ENCODE measurements around the gene HSFX1.
"Not testable (repeated sequence)": the region's sequence is repeated elsewhere in the genome, so short reads cannot be mapped to it uniquely, and the experiment has no call there.

HSFX1 gene, protein sequence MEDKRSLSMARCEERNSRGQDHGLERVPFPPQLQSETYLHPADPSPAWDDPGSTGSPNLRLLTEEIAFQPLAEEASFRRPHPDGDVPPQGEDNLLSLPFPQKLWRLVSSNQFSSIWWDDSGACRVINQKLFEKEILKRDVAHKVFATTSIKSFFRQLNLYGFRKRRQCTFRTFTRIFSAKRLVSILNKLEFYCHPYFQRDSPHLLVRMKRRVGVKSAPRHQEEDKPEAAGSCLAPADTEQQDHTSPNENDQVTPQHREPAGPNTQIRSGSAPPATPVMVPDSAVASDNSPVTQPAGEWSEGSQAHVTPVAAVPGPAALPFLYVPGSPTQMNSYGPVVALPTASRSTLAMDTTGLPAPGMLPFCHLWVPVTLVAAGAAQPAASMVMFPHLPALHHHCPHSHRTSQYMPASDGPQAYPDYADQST

DNA sequence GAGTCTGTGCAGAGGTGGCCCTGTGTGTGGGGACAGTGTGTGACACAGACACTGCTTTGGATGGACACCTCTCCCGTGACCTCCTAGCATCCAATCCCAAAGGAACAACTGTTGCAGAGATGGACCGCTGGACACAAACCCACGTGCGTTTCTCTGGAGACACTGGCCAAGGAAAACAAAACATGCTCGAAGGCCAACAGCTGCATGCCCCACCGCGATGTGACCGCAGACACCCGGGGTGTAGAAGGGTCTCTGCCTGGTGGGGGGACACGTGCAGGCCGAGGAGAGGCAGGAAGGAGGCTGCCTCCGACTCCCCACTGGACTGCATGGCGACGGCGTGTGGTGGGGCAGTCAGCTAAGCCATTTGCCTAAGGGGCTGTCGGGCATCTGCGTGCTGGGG lies at the start of gene HSFX1:
Gene HSFX1, plus strand, starts transcription at position 301 of the 400 bp plus-strand sequence. CDS start 614 bp downstream, outside the sequence.
- DNase-seq = not testable (repeated sequence)

DNA sequence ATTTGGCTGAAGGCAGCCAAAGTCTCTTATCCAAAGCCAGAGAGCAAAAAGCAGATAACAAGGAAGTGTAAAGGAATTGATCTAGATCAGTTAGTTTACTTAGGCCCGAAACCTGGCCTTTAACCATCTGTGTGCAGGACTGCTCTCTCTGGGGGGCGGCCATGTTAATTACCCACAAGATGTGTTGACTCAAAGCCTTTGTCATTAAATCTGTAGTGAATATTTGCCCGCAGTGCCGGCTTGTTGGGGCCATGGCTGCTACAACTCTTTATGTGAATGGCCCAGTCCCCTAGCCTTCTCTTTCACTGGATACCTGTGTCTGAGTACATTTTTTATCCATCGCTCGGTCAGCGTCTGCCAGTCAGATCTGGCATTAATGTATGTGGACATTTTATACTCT lies 46.6 kb upstream of the HSFX1 start:
- not testable (repeated sequence) for DNase-seq

DNA sequence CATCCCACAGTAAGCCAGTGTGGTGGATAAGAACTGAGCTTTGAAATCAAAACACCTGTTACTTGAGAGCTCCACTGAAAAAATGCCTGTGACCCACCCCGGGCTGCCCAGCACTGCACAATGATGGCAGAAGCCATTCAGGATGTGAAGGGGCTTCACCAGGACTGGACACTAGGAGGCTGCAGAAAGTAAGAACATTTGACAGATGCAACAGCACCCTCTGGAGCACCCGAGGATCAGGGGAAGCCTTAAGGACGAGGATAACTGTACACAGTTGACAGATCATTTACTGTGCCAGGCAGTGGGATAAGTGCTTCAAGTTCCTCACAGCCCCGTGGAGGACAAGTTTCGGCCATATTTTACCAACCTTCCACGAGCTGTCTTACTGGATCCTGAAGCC lies 31.6 kb upstream of the HSFX1 start:
- DNase-seq = not testable (repeated sequence)

DNA sequence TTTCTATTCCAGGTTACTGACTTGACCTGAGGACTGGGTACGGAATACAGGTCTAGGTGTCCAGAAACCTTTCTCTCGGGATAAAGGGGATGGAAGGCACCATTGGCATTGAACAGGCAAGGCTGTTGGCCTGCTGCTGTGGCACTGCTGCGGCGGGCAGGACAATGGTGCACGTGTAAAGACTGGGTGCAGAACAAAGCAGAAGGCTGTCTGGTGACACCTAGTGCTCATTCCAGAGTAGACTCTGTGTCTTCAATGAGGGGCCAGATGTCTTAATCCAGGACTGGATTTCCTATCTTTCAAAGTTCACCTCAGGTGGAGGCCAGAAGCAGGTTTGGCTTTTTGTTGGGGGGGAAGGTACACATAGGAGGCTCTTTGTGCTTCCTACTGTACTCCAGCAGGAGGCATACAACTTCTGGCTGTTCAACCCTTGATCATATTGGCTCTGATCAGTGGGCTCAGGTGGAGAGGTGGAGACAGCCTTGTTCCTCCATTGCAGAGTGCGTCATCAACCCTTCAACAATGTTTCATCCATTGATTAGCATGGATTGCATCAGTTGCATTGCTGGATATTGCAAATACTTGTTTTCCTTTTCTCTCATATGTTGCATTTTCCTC lies 27.4 kb upstream of the HSFX1 start:
- not testable (repeated sequence) for DNase-seq

DNA sequence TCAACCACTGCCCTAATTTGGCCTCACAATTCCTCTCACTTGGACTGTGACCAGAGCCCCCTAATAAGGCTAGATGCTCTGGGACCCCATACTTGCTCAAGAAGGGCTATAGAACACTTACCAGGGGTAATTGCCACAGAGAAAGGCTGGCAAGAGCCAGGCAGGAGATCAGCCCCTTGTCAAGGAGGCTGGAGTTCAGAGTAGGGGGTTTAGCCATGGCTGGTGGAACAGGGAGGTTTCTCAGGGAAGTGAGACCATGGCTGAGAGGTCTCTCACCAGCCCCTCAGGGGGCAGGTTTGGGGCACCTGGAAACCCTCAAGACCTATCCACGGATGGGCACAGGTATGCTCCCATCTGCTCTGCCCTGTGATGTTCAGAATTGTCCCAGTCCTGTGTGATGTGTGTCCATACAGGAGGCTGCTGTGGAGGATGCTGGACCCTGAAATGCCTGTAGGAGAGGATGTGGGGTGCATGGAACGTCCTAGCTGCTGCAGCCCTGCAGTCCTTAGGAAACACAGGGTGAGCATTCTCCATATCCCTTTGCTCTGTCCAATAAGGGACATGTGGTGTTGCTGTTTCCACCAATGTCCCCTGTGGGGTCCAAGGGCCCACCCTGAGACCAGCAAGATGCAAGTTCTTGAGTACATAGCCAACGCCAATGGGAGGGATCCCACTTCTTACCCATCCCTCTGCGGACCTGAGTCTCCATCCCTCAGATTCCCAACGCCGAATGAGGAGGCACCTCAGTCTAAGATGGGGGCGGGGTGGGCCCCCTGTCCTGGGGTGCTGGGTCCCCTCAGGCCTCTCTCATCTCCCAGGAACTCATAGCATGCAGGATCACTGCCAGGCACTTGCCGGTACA lies 16.4 kb upstream of the HSFX1 start:
- no peak for DNase-seq

DNA sequence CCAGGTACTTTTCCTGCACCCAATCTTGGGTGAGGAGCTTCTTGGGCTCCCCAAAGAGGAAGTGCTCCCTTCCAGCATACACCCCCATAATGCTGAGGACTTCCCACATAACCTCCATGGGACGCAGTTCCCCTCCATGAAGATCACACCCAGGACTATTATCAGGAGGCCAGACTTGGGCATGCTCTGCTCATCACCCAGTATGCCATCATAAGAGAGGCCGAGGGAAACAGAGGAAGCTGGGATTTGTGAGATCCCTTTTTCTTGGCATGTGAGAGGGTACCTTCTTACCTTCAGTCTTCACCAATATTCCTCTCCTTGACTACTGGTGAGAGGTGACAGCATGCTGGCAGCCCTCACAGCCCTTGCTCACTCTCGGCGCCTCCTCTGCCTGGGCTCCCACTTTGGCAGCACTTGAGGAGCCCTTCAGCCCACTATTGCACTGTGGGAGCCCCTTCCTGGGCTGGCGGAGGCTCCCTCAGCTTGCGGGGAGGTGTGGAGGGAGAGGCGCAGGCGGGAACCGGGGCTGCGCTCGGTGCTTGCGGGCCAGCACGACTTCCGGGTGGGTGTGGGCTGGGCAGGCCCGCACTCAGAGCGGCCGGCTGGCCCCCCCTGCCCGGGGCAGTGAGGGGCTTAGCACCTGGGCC lies 15.7 kb upstream of the HSFX1 start:
- no peak for DNase-seq

DNA sequence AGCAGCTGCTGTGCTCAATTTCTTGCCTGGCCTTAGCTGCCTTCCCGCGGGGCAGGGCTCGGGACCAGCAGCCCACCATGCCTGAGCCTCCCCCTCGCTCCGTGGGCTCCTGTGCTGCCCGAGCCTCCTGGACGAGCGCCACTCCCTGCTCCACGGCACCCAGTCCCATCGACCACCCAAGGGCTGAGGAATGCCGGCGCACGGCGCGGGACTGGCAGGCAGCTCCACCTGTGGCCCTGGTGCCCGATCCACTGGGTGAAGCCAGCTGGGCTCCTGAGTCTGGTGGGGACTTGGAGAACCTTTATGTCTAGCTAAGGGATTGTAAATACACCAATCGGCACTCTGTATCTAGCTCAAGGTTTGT lies 15.2 kb upstream of the HSFX1 start:
- DNase-seq = not testable (repeated sequence)

DNA sequence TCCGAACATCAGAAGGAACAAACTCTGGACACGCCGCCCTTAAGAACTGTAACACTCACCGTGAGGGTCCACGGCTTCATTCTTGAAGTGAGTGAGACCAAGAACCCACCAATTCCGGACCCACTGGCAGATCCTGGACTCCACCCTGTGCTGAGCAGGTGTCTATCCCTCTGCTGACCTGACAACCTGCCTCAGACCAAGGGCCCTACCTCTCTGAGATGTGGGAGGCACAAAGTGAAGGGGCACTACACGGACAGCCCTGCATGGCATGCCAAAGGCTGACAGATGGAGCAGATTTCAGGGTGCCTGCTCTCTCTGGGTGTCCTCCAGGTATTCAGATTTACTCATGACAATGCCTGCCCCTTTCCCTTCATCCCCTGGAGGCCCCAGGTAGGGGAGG lies 14.0 kb upstream of the HSFX1 start:
- no peak for DNase-seq

DNA sequence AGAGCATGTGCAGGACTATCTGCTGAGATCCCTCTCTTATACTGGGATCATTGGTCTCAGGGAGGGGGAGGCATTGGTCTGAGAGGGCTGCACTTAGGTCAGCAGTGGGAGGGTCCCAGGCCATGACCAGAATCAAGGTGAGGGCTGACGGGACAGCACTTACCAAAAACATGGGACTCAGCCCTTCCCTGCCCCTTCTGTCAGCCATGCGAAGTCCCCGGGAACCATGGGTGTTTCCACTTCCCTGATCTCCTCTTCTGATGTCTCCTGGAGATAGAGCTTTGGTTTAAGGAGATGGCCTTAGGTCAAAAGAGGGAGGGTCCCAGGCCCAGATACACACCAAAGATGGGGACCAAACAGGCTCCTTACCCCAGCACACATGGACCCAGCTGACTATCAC lies 12.9 kb upstream of the HSFX1 start:
- DNase-seq = no peak

DNA sequence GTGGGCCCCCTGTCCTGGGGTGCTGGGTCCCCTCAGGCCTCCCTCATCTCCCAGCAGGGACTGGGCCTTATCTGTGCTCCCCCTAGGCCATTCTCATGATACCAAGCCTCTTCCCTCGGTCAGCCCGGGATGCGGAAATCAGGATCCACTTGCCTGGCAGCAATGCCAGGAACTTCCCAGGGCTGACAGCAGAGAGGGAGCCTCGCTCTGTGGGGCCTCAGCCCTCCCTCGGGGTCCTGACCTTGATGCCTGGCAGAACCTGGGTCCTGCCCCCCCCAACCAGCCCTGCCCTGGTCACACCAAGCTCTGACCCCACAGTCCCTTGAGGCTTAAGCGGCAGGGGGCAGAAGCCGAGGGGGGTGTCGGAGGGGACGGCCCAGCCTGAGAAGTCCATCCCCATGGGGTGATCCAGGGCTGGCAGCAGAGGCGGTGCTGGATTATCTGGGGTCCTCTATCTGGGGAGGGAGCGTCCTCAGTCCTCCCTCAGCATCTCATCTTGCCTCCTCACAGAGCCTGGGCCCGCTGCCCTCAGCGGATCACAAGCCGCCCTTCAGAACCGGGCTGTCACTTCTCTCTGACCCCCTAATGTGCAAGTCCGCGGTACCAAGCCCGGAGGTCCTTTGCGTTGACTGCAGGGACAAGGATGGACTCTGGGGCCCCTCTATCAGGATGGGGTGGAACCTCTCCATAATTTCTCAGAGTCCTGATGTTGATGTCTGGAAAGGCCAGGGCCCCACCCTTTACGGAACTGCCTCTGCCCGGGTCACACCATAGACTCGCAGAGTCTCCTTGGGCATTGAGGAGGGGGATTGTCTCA lies 11.8 kb upstream of the HSFX1 start:
- not testable (repeated sequence) for DNase-seq

DNA sequence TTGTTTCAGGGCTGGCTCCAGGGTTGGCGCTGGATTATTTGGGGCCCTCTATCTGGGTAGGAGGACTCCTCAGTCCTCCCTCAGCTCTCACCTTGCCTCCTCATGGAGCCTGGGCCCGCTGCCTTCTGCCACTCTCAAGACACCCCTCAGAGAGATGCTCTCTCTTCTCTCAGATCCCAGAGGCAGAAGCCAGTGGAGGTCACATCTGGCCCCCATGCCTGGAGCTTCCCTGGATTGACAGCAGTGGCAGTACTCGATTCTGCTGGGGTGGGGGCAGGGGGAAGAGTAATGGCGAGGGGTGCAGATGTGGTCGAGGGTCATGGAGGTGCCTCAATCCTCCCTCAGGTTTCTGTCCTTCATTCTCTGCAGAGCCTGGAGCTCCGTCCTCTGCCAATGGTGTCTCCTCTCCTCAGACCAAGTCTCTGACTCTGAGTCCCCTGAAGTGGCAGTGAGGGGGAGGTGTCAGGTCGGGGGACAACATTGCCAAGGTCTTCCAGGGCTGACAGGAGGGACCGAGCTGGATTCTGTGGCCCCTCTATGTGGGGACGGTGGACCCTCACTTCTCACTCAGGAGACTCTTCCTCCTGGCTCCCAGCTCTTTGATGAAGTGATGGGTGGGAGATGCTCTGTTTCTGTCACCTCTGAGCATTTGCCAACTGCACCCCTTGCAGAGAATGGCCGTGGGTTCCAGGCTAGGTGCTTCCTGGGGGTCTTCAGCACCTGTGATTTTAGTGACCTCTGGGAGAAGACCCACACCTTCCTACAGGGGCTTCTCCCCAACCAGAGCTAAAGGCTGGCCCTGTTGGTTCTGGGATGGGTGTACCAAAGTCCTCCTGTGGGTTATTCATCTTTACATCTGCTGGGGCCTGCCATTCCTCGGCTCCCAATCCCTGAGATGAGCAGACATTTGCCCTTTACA lies 10.9 kb upstream of the HSFX1 start:
- DNase-seq = no peak

DNA sequence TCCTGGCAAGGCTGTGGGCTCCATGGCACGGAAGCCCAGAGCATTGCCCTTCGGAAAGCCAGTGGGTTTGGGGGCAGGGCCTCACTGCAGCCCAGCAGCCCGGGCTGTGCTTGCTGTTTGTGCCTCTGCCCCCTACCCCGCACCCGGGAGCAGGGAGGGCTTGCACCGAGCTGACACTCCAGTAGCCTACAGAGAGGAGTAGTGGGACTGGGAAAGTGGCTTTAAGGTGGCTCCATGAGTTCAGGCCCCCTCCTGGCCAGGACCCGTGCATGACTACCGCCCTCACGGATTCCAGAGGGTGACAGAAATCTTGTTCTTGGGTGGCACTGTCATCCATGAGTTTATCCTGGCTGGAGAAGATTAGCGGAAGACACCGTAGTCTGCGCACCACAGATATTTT lies 3.5 kb upstream of the HSFX1 start:
- DNase-seq = not testable (repeated sequence)

DNA sequence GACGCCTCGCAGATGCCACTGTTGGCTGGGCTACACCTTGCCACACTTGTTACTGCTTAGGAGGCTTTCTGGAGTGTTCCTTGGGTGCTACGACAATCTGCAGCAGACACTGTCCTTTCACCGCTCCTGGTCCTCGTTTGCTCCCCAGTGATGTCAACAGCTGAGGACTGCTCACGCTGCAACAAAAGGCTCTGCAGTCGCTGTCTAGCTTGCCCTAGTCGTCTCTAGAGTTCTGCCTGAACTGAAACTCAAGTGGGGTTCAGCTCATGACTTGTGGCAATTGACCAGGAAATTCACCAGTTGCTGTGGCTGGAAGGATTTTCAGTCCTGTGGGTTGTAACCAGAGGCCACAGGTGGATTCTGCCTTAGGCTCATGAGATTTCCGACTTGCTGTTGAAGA lies 842 bp upstream of the HSFX1 start:
- not testable (repeated sequence) for DNase-seq

DNA sequence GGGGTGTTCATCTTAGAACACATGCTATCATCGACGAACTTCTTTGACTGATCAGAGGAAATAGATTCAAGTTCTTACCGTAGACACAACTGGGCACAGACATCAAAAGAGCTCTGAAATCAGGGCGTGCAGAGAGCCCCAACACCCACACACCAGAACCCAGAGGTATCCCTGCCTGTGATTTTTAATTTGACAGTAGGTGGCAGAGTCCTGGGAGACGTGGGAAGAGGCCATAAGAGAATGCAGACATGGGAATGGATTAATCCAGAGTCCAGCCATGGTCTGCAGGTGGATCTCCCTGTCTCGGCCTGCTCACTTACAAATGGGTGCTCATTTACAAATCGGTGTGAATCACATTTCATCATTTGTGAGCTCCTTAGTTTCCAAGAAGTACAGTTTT lies 4.1 kb downstream of the HSFX1 start:
- not testable (repeated sequence) for DNase-seq

DNA sequence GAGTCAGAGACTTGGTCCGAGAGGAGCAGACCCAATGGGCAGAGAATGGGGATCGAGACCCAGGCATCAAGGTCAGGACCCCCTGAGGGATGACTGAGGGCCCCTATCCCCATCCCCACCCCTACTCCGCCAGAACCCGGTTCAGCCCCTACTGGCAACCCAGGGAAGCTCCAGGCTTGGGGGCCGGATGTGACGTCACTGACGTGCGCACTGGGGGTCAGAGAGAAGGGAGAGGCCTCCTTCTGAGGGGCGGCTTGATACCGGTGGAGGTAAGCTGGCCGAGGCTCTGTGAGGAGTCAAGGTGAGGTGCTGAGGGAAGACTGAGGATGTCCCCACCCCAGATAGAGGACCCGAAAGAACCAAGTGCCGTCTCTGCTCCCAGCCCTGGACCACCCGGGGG lies 7.9 kb downstream of the HSFX1 start, which contains the start of gene MAGEA9:
Gene MAGEA9, plus strand, starts transcription at position 204 of the 400 bp plus-strand sequence. CDS start 4,281 bp downstream, outside the sequence.
- DNase-seq = not testable (repeated sequence)

DNA sequence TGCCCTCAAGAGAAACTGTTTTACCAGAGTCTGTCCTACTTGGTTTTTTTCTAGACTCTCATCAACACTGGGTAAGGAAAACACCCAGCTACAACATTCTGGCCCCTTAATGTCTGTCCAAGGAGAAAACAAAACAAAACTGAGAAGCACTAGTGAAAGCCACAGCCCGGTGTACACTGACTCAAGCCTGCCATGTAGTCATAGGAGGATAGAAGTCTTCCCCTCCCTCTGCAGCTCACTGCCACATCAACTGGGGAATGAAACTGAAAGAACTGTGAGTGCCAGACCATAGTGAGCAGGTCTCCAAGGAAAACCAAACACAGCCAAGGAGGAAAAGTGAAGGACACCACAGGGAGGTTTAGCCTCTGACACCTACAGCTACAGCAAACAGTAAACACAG lies 21.7 kb downstream of the HSFX1 start:
- not testable (repeated sequence) for DNase-seq

DNA sequence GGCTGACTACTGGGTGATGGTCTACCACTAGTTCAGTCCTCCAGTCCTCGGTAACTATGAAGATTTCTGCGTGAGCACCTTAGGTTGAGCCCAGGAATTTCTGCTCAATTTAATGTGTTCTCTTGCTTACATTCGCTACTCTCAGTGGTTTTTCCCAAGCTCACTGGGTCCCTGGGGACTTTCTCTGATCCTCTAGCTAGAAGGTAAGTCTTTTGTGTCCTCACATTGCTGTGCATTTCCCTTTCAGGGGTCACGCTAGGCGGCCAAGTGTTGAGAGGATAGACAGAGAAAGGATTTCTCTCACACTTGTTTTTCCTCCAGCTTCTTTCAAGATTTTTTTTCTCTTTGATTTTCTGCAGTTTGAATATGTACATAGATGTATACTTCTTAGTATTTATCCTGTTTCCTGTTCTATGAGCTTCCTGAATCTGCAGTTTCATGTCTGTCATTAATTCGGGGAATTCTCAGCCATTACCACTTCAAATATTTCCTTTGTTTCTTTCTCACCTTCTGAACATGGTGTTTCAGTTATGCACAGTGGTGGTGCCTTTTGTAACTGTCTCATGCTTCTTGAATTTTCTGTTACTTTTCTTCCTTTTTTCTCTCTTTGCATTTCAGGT lies 25.3 kb downstream of the HSFX1 start:
- DNase-seq = no peak

DNA sequence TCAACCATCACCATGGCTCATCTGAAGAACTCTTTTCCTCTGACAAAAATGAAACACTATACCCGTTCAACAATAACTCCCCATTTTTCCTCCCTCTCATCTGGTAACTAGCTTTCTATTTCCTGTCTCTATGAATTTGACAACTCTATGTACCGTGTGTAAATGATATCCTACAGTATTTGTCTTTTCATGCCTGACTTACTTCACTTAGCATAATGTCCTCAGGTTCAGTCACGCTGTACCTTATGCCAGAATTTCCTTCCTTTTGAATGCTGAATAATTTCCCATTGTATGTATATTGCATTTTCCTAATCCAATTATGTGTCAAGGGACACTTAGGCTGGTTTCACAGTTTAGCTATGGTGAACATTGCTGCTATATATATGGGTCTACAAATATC lies 26.1 kb downstream of the HSFX1 start:
- peak in 1 of 2 experiments; percentile 21 for DNase-seq

DNA sequence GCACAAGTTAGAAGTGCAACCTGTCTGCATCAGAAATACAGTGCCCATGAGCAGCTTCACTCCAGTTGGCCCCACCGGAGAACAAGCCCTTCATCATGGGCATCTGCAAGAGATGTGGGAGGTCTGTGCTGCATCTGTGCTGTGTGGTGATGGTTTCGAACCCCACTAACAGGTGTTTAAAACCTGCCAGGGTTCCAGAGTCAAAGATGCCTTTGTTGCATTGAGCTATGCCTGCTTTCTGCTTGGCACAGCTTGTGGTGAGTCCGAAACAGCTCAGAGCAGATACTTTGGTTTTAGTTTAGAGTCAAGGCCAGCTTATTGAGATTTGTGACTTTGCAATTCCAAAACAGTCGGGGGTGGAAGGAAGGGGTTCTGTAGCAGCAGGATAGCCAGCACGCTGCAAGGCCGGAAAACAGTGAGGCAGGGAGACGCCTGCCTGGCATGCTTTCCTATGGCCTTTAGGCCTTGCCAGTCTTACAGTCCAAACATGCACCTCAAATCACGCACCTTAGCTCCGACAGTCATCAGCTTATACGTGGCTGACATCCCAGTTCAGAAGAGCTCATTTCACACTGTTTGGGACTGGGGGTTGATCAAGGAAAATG lies 29.7 kb downstream of the HSFX1 start:
- no peak for DNase-seq

DNA sequence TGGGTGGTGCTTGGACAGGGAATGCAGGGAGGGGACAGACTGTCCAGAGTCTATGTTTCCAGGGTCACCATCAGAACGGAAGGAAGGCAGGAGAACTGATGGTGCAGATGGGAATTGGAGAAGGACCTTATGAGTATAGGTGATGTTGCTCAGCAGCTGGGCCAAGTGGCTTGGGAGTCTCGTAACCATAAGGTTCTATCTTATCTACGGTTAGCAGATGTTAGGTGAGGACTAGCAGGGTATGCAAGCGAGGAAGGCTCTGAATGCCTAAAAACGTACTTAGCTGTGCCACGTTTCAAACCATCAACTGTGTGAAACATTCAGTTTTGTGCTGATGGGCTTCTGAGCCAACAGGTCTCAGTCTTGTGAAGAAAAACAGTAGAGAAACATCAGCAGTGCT lies 30.2 kb downstream of the HSFX1 start:
- no peak for DNase-seq

All from NCI-H524 (cell line).